Stomach (tissue), 9 donors: Measurements from ENCODE around the gene SOX15. TPM values are rescaled to one million over a fixed set of nuclear protein-coding genes. Genes with fewer than 3 reads are reported as not detected.
"Not testable (repeated sequence)": the region's sequence is repeated elsewhere in the genome, so short reads cannot be mapped to it uniquely, and the experiment has no call there.

Source experiments
- DNase-seq, 2 donors: peaks; one replicate each; pipeline versions ENCODE4 v3.0.0 to v3.0.0-alpha.2; 2013 to 2019
- H3K27ac ChIP-seq, 5 donors: fragments of 200-600 bp in 4 of 5; sonication (generic) in 4 of 5; one replicate each; pipeline ENCODE4 v1.5.1; 2013 to 2019; ENCODE audit warnings: mild to moderate bottlenecking in 1 of 5, moderate library complexity in 1 of 5
- H3K27me3 ChIP-seq, 3 donors: fragments of 200-600 bp; sonication (generic); one replicate each; pipeline ENCODE4 v1.5.1; 2017 to 2019; ENCODE audit warnings: mixed run types in 1 of 3
- H3K36me3 ChIP-seq, 4 donors: fragments of 200-600 bp; sonication (generic); 1 replicate in 3 of 4; 2 replicates in 1 of 4; pipeline ENCODE4 v1.5.1; 2016 to 2019
- H3K4me1 ChIP-seq, 4 donors: fragments of 200-600 bp; sonication (generic); one replicate each; pipeline ENCODE4 v1.5.1; 2016 to 2019
- H3K4me3 ChIP-seq, 4 donors: fragments of 200-600 bp; sonication (generic) in 3 of 4; one replicate each; pipeline ENCODE4 v1.5.1; 2016 to 2019; ENCODE audit warnings: mild to moderate bottlenecking in 1 of 4
- H3K9me3 ChIP-seq, 4 donors: fragments of 200-600 bp; sonication (generic); one replicate each; pipeline ENCODE4 v1.5.1; 2016 to 2019
- EP300 ChIP-seq: sonication (generic); formaldehyde crosslinking; IDR thresholded peaks from one replicate; pipeline ENCODE4 v1.6.1; 2017; ENCODE audit warnings: antibody characterized with exemption
- POLR2A ChIP-seq, 4 donors: fragments of 450-650 bp; IDR thresholded peaks; one replicate each; pipeline ENCODE4 v1.6.1; 2016; ENCODE audit warnings: antibody characterized with exemption in 4 of 4, control low read depth in 2 of 4, mild to moderate bottlenecking in 1 of 4, moderate library complexity in 1 of 4
- POLR2AphosphoS5 ChIP-seq, 3 donors: sonication (generic); formaldehyde crosslinking; IDR thresholded peaks; one replicate each; pipeline ENCODE4 v1.6.1; 2016; ENCODE audit warnings: antibody characterized with exemption in 3 of 3
- WGBS, 5 donors: extraction: QIAGEN DNeasy Blood & Tissue Kit in 3 of 5; methylation state at CpG; one replicate each; pipeline versions ENCODE4 v1.1.5 to v1.1.7; 2013 to 2018; 5-methylcytosine and 5-hydroxymethylcytosine counted together
- intact Hi-C: fragments of 100-400 bp; cut with DNase I; formaldehyde crosslinking; loops from one replicate; pipeline ENCODE4 v1.15.1; 2023; ENCODE audit warnings: low total_unique reads
- polyA plus RNA-seq, 3 donors: library from polyadenylated mRNA; stranded (reverse); fragments of 200-250 nt; gene quantifications; one replicate each; pipeline ENCODE4 v1.2.3, GENCODE V29; 2013
- total RNA-seq, 5 donors: library from RNA; depleted of rRNA; stranded (reverse); fragments of >200 nt; gene quantifications; one replicate each; pipeline versions ENCODE4 v1.1.0 to v1.2.3, GENCODE V29; 2014 to 2016
- TF ChIP-seq, protein P1 (sequence below), 7 experiments: fragments of 450-650 bp in 4 of 7; fragments of 200-600 bp in 3 of 7; sonication (generic) in 3 of 7; IDR thresholded peaks; one replicate each; pipeline ENCODE4 v1.5.1; 2016 to 2019; ENCODE audit warnings: antibody characterized with exemption in 7 of 7, control low read depth in 2 of 7, mild to moderate bottlenecking in 1 of 7
- donor health status: healthy with polysubstance abuse.
- donor health status: Bipolar disorder and iron deficiency.
- donor health status: healthy.

The SOX15 gene
- total and polyA plus RNA-seq, 8 donors: 0.76 to 48.1 (median 1.3) TPM; not detected in 4

- TF ChIP-seq POLR2A (IDR thresholded peaks at IDR 0.05) (no peak), EP300 (no peak), POLR2AphosphoS5 (IDR thresholded peaks at IDR 0.05) (no peak)
- TF ChIP-seq, protein P1, sequence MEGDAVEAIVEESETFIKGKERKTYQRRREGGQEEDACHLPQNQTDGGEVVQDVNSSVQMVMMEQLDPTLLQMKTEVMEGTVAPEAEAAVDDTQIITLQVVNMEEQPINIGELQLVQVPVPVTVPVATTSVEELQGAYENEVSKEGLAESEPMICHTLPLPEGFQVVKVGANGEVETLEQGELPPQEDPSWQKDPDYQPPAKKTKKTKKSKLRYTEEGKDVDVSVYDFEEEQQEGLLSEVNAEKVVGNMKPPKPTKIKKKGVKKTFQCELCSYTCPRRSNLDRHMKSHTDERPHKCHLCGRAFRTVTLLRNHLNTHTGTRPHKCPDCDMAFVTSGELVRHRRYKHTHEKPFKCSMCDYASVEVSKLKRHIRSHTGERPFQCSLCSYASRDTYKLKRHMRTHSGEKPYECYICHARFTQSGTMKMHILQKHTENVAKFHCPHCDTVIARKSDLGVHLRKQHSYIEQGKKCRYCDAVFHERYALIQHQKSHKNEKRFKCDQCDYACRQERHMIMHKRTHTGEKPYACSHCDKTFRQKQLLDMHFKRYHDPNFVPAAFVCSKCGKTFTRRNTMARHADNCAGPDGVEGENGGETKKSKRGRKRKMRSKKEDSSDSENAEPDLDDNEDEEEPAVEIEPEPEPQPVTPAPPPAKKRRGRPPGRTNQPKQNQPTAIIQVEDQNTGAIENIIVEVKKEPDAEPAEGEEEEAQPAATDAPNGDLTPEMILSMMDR (IDR thresholded peaks at IDR 0.05): no peak
- H3K27me3 ChIP-seq: no peaks in the 10 kb centered on the region
- no peaks in the 10 kb centered on the region for H3K9me3 ChIP-seq
- no peak overlapping the region for H3K4me3 ChIP-seq
- H3K27ac ChIP-seq: no peak overlapping the region
- WGBS, 5 donors: 95 to 98% (median 97%) methylated on average over 4 of the region's 4 CpGs
- H3K4me1 ChIP-seq: peaks cover 0 to 25% (median 7%) of the 10 kb centered on the region in 4 donors
- intact Hi-C loops: no loop called here
- DNase-seq: no peak
- peaks cover 48 to 61% (median 58%) of the 10 kb centered on the region in 4 donors for H3K36me3 ChIP-seq
These were observed 16.4 kb upstream of the SOX15 start for GRCh38 chr17:7606280-7606679.

- H3K36me3 ChIP-seq: peaks cover 96 to 97% (median 97%) of the 10 kb centered on the region in 4 donors
- 76 to 83% (median 79%) methylated on average over 5 of the region's 5 CpGs for WGBS, 5 donors
- H3K9me3 ChIP-seq, H3K4me1 ChIP-seq, H3K27ac ChIP-seq, intact Hi-C loops, H3K4me3 ChIP-seq, H3K27me3 ChIP-seq, DNase-seq: not testable (repeated sequence)
These were observed 7.7 kb upstream of the SOX15 start for GRCh38 chr17:7597561-7597960.

DNA sequence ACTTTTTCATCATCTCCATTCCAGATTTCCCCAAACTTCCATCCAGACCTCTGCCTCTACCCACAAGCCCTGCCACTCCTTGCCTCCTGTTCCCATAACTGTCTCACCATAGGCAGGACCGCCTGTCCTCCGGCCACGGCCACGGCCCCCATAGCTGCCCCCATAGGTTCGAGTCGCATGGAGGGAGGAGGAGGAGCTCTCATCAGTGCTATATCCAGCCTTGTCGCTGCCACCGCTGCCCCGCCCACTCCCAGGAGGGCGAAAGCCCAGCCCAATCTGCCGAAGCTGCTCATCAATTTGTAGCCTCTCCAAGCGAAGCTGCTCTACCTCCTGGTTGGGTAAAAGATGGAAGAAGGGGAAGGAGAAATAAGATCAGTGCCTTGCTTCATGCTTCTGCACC is 3.4 kb upstream of the SOX15 start:
- Histone ChIP-seq H3K4me1 (peaks cover 9 to 25% (median 17%) of the 10 kb centered on the region in 4 donors), H3K9me3 (no peaks in the 10 kb centered on the region), H3K36me3 (peaks cover 69 to 93% (median 86%) of the 10 kb centered on the region in 4 donors), H3K27ac (no peak overlapping the region), H3K27me3 (no peaks in the 10 kb centered on the region), H3K4me3 (no peak overlapping the region)
- intact Hi-C loops: no loop called here
- no peak for DNase-seq
- TF ChIP-seq POLR2A (IDR thresholded peaks at IDR 0.05) (no peak), EP300 (no peak)
- TF ChIP-seq, protein P1 (IDR thresholded peaks at IDR 0.05): no peak
- WGBS, 5 donors: 87 to 89% (median 88%) methylated on average over 12 of the region's 12 CpGs

GRCh38 chr17:7592422-7593021 is 2.6 kb upstream of the SOX15 start:
- DNase-seq: no peak
- Histone ChIP-seq H3K4me3 (no peak overlapping the region), H3K9me3 (no peaks in the 10 kb centered on the region), H3K4me1 (peaks cover 14 to 32% (median 24%) of the 10 kb centered on the region in 4 donors), H3K27me3 (no peaks in the 10 kb centered on the region), H3K36me3 (peaks cover 65 to 96% (median 88%) of the 10 kb centered on the region in 4 donors), H3K27ac (no peak overlapping the region)
- intact Hi-C loops: no loop called here
- WGBS, 5 donors: 90 to 92% (median 92%) methylated on average over 21 to 23 of the region's 23 CpGs
- TF ChIP-seq POLR2AphosphoS5 (IDR thresholded peaks at IDR 0.05): no peak
- TF ChIP-seq, protein P1 (IDR thresholded peaks at IDR 0.05): no peak
- TF ChIP-seq POLR2A (IDR thresholded peaks at IDR 0.05): no peak
- no peak for TF ChIP-seq EP300

DNA sequence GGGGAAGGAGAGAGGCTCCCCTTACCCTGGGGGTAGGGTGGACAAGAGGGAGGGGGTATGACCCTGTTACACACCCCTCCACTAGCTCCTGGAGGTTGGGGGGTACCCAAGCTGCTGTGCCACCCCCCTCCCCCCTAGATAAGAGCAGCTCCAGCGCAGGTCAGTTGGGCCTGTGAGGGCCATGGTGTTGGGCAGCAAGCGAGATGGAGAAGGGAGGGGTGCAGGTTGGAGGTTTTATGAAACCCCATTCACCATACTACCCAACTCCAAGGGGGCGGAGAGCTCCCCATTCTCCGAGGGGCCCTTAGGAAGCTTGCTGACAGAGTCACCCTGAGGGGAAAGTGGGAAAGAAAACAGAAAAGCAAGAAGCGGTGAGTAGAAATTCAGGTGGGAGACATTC is 1.7 kb upstream of the SOX15 start:
- H3K27ac ChIP-seq: no peak overlapping the region
- no peak overlapping the region for H3K4me3 ChIP-seq
- intact Hi-C loops: no loop called here
- WGBS, 5 donors: 82 to 95% (median 88%) methylated on average over 5 of the region's 5 CpGs
- H3K27me3 ChIP-seq: no peaks in the 10 kb centered on the region
- TF ChIP-seq POLR2AphosphoS5 (IDR thresholded peaks at IDR 0.05) (no peak), POLR2A (IDR thresholded peaks at IDR 0.05) (no peak), EP300 (no peak)
- TF ChIP-seq, protein P1 (IDR thresholded peaks at IDR 0.05): no peak
- H3K4me1 ChIP-seq: peaks cover 14 to 42% (median 31%) of the 10 kb centered on the region in 4 donors
- H3K9me3 ChIP-seq: no peaks in the 10 kb centered on the region
- no peak for DNase-seq
- H3K36me3 ChIP-seq: peaks cover 56 to 96% (median 88%) of the 10 kb centered on the region in 4 donors
